AG10803 (cell line): ENCODE results near the gene ARHGAP21.

Source experiments
- DNase-seq: peaks from one replicate; pipeline ENCODE4 v3.0.0; 2010; ENCODE audit warnings: low read depth
- H3K4me3 ChIP-seq: 2 replicates; pipeline ENCODE4 v1.5.1; 2011; ENCODE audit warnings: mild to moderate bottlenecking, low read length, control low read depth
- CTCF ChIP-seq: conservative IDR thresholded peaks from 2 replicates; pipeline ENCODE4 v1.5.1; 2011; ENCODE audit warnings: mild to moderate bottlenecking, low read length, control low read depth, inconsistent platforms

The ARHGAP21 gene

GRCh38 chr10:24685958-24686540 lies 37.6 kb downstream of the ARHGAP21 start:
- peak; percentile 36 for DNase-seq
- no peak for TF ChIP-seq CTCF

GRCh38 chr10:24683554-24683953 lies 40.1 kb downstream of the ARHGAP21 start:
- TF ChIP-seq CTCF: no peak
- no peak overlapping the region for H3K4me3 ChIP-seq
- no peak for DNase-seq

More at GRCh38 chr10:24685958-24686540, 37.6 kb downstream of the ARHGAP21 start:
- H3K4me3 ChIP-seq: no peak overlapping the region

GRCh38 chr10:24681572-24682088 lies 42.1 kb downstream of the ARHGAP21 start:
- H3K4me3 ChIP-seq: no peak overlapping the region
- no peak for TF ChIP-seq CTCF
- no peak for DNase-seq

- TF ChIP-seq CTCF: no peak
- DNase-seq: peak; percentile 67
- no peak overlapping the region for H3K4me3 ChIP-seq
Observed at GRCh38 chr10:24680647-24681524, 42.8 kb downstream of the ARHGAP21 start.

- no peak for TF ChIP-seq CTCF
- H3K4me3 ChIP-seq: no peak overlapping the region
Observed at GRCh38 chr10:24678757-24679156, 44.9 kb downstream of the ARHGAP21 start.

GRCh38 chr10:24674892-24675632 lies 48.6 kb downstream of the ARHGAP21 start:
- TF ChIP-seq CTCF: no peak
- no peak for DNase-seq
- H3K4me3 ChIP-seq: no peak overlapping the region

More at GRCh38 chr10:24678757-24679156, 44.9 kb downstream of the ARHGAP21 start:
- no peak for DNase-seq
